H7 (cell line): ENCODE data around the gene C11orf65. TPM values are rescaled to one million over a fixed set of nuclear protein-coding genes. Genes with fewer than 3 reads are reported as not detected.

Source experiments
- DNase-seq: peaks from one replicate; pipeline ENCODE4 v3.0.0; 2012
- H3K27me3 ChIP-seq: 2 replicates; pipeline ENCODE4 v1.6.0; 2011; ENCODE audit warnings: mild to moderate bottlenecking, low read length; ENCODE audit not compliant: control insufficient read depth, insufficient read depth
- H3K36me3 ChIP-seq: replicated peaks from 2 replicates; pipeline ENCODE4 v1.5.1; 2011; ENCODE audit warnings: low read length; ENCODE audit not compliant: control insufficient read depth, insufficient read depth
- H3K4me3 ChIP-seq: 2 replicates; pipeline ENCODE4 v1.5.1; 2011; ENCODE audit warnings: low read depth, mild to moderate bottlenecking, control low read depth, low read length, moderate library complexity; ENCODE audit not compliant: insufficient read depth
- total RNA-seq: library from RNA; depleted of rRNA; stranded (reverse); fragments of >200 nt; shearing (Covaris generic); gene quantifications from 2 replicates; pipeline ENCODE4 v1.2.3, GENCODE V29; 2014; rRNA removed

The C11orf65 gene
- 0.41 and 1.2 TPM in 2 replicates for total RNA-seq

- DNase-seq: peak; percentile 85
- Histone ChIP-seq H3K36me3 (no peaks in the 10 kb centered on the region), H3K4me3 (peak within 1 kb of the TSS; percentile 59), H3K27me3 (no peaks in the 10 kb centered on the region)
These were observed at the start of gene C11orf65 for GRCh38 chr11:108467091-108467823. C11orf65 (minus strand) TSS chr11:108467529; CDS start chr11:108461559, 5,970 bp downstream.

GRCh38 chr11:108516125-108516524 lies 48.8 kb upstream of the C11orf65 start:
- Histone ChIP-seq H3K27me3 (no peaks in the 10 kb centered on the region), H3K36me3 (peaks cover 1% of the 10 kb centered on the region; the same call in 1 of the 2 replicates), H3K4me3 (no peak overlapping the region)
- DNase-seq: no peak

- Histone ChIP-seq H3K36me3 (peaks cover 1% of the 10 kb centered on the region; the same call in 1 of the 2 replicates), H3K27me3 (no peaks in the 10 kb centered on the region)
- no peak for DNase-seq
These were observed 45.4 kb upstream of the C11orf65 start for GRCh38 chr11:108512708-108513107.

GRCh38 chr11:108511851-108512474 lies 44.6 kb upstream of the C11orf65 start:
- H3K4me3 ChIP-seq: no peak overlapping the region
- DNase-seq: no peak
- H3K36me3 ChIP-seq: peaks cover 1% of the 10 kb centered on the region; the same call in 1 of the 2 replicates
- H3K27me3 ChIP-seq: no peaks in the 10 kb centered on the region

More at GRCh38 chr11:108512708-108513107, 45.4 kb upstream of the C11orf65 start:
- H3K4me3 ChIP-seq: no peak overlapping the region

GRCh38 chr11:108508653-108509593 lies 41.6 kb upstream of the C11orf65 start:
- DNase-seq: no peak
- Histone ChIP-seq H3K27me3 (no peaks in the 10 kb centered on the region), H3K4me3 (no peak overlapping the region), H3K36me3 (peaks cover 1% of the 10 kb centered on the region; the same call in 1 of the 2 replicates)

- Histone ChIP-seq H3K36me3 (no peaks in the 10 kb centered on the region), H3K4me3 (no peak overlapping the region), H3K27me3 (no peaks in the 10 kb centered on the region)
- no peak for DNase-seq
These were observed 34.1 kb upstream of the C11orf65 start for GRCh38 chr11:108501396-108501795.

- no peaks in the 10 kb centered on the region for H3K27me3 ChIP-seq
- H3K36me3 ChIP-seq: no peaks in the 10 kb centered on the region
- DNase-seq: no peak
- H3K4me3 ChIP-seq: no peak overlapping the region
These were observed 33.4 kb upstream of the C11orf65 start for GRCh38 chr11:108500721-108501120.

GRCh38 chr11:108500169-108500568 lies 32.8 kb upstream of the C11orf65 start:
- Histone ChIP-seq H3K36me3 (no peaks in the 10 kb centered on the region), H3K4me3 (no peak overlapping the region), H3K27me3 (no peaks in the 10 kb centered on the region)
- DNase-seq: no peak

GRCh38 chr11:108498816-108499408 lies 31.6 kb upstream of the C11orf65 start:
- Histone ChIP-seq H3K27me3 (no peaks in the 10 kb centered on the region), H3K36me3 (no peaks in the 10 kb centered on the region), H3K4me3 (peak overlapping the region; percentile 55; the same call in 1 of the 2 replicates)
- peak; percentile 31 for DNase-seq

GRCh38 chr11:108498046-108498815 lies 30.9 kb upstream of the C11orf65 start, which contains the start of gene POGLUT3:
POGLUT3 (minus strand) TSS chr11:108498384; CDS start chr11:108498366, 18 bp downstream.
- peak; percentile 90 for DNase-seq
- Histone ChIP-seq H3K36me3 (no peaks in the 10 kb centered on the region), H3K4me3 (peak within 1 kb of the TSS; percentile 55), H3K27me3 (no peaks in the 10 kb centered on the region)

- DNase-seq: peak; percentile 85
- Histone ChIP-seq H3K36me3 (no peaks in the 10 kb centered on the region), H3K27me3 (no peaks in the 10 kb centered on the region), H3K4me3 (peak overlapping the region; percentile 55)
These were observed 30.2 kb upstream of the C11orf65 start for GRCh38 chr11:108497317-108498045.

- Histone ChIP-seq H3K4me3 (no peak overlapping the region), H3K36me3 (no peaks in the 10 kb centered on the region), H3K27me3 (no peaks in the 10 kb centered on the region)
- DNase-seq: no peak
These were observed 29.4 kb upstream of the C11orf65 start for GRCh38 chr11:108496643-108497256.
